SK-N-SH treated with all-trans-retinoic acid at 6 μM for 48 hours (cell line): ENCODE measurements around the gene IHH.

Experiments
- ATAC-seq: fragments of 200-7000 bp; cut with Tn5 transposase; 3 replicates; pipeline ENCODE4 v1.9.1; 2020; ENCODE audit warnings: mild to moderate bottlenecking, moderate library complexity
- ARNTL ChIP-seq: fragments of 450-650 bp; formaldehyde crosslinking; IDR thresholded peaks from 2 replicates; pipeline ENCODE4 v1.5.0; 2020; ENCODE audit warnings: low read depth, mild to moderate bottlenecking, moderate library complexity, borderline replicate concordance
- BACH2 ChIP-seq: fragments of 250-450 bp; sonication (Bioruptor Pico); IDR thresholded peaks from 2 replicates; pipeline ENCODE4 v1.9.0; 2021; ENCODE audit warnings: mild to moderate bottlenecking, borderline replicate concordance
- CSDC2 ChIP-seq: fragments of 250-450 bp; sonication (Bioruptor Pico); IDR thresholded peaks from 2 replicates; pipeline ENCODE4 v1.5.0; 2020; ENCODE audit warnings: mild to moderate bottlenecking, moderate library complexity
- GLIS3 ChIP-seq: fragments of 250-450 bp; sonication (Bioruptor Pico); IDR thresholded peaks from 2 replicates; pipeline ENCODE4 v1.5.0; 2020; ENCODE audit warnings: mild to moderate bottlenecking, moderate library complexity
- ISL1 ChIP-seq: fragments of 250-450 bp; sonication (Bioruptor Pico); IDR thresholded peaks from 2 replicates; pipeline ENCODE4 v2.1.2; 2022; ENCODE audit warnings: mild to moderate bottlenecking, moderate library complexity
- PPARA ChIP-seq: fragments of 250-450 bp; sonication (Bioruptor Pico); IDR thresholded peaks from 2 replicates; pipeline ENCODE4 v1.5.0; 2020; ENCODE audit warnings: mild to moderate bottlenecking, borderline replicate concordance
- SNAI2 ChIP-seq: fragments of 250-450 bp; sonication (Bioruptor Pico); IDR thresholded peaks from 2 replicates; pipeline ENCODE4 v1.5.0; 2020; ENCODE audit warnings: mild to moderate bottlenecking, moderate library complexity
- TCF4 ChIP-seq: fragments of 250-450 bp; sonication (Bioruptor Pico); IDR thresholded peaks from 2 replicates; pipeline ENCODE4 v1.8.0; 2021; ENCODE audit warnings: mild to moderate bottlenecking, moderate library complexity, borderline replicate concordance
- TOX ChIP-seq: fragments of 250-450 bp; sonication (Bioruptor Pico); IDR thresholded peaks from 2 replicates; pipeline ENCODE4 v1.8.0; 2021; ENCODE audit warnings: mild to moderate bottlenecking, moderate library complexity, borderline replicate concordance
- ZC3H10 ChIP-seq: fragments of 250-450 bp; sonication (Bioruptor Pico); IDR thresholded peaks from 2 replicates; pipeline ENCODE4 v1.5.1; 2021; ENCODE audit warnings: mild to moderate bottlenecking, moderate library complexity
- ZFP30 ChIP-seq: fragments of 450-650 bp; formaldehyde crosslinking; IDR thresholded peaks from 2 replicates; pipeline ENCODE4 v1.5.0; 2022; ENCODE audit warnings: mild to moderate bottlenecking, moderate library complexity
- ZNF565 ChIP-seq: fragments of 450-650 bp; formaldehyde crosslinking; conservative IDR thresholded peaks from 2 replicates; pipeline ENCODE4 v1.5.0; 2020; ENCODE audit warnings: low read depth, mild to moderate bottlenecking, moderate library complexity
- ZNF70 ChIP-seq: fragments of 450-650 bp; formaldehyde crosslinking; IDR thresholded peaks from 2 replicates; pipeline ENCODE4 v1.5.0; 2020; ENCODE audit warnings: mild to moderate bottlenecking, moderate library complexity
- ZNF8 ChIP-seq: fragments of 450-650 bp; formaldehyde crosslinking; IDR thresholded peaks from 2 replicates; pipeline ENCODE4 v1.5.0; 2020; ENCODE audit warnings: mild to moderate bottlenecking, moderate library complexity
- TF ChIP-seq, protein P1 (sequence below): fragments of 250-450 bp; sonication (Bioruptor Pico); IDR thresholded peaks from 2 replicates; pipeline ENCODE4 v1.8.0; 2020; ENCODE audit warnings: mild to moderate bottlenecking, moderate library complexity, borderline replicate concordance
- TF ChIP-seq, protein P2 (sequence below): fragments of 250-450 bp; sonication (Bioruptor Pico); IDR thresholded peaks from 2 replicates; pipeline ENCODE4 v1.5.1; 2021; ENCODE audit warnings: mild to moderate bottlenecking, moderate library complexity
- TF ChIP-seq, protein P3 (sequence below): fragments of 250-450 bp; sonication (Bioruptor Pico); IDR thresholded peaks from 2 replicates; pipeline ENCODE4 v1.5.0; 2020; ENCODE audit warnings: mild to moderate bottlenecking, moderate library complexity
- TF ChIP-seq, protein P4 (sequence below): fragments of 250-450 bp; sonication (Bioruptor Pico); IDR thresholded peaks from 2 replicates; pipeline ENCODE4 v1.8.0; 2021; ENCODE audit warnings: low read depth, mild to moderate bottlenecking, moderate library complexity, borderline replicate concordance
- TF ChIP-seq, protein P5 (sequence below): fragments of 250-450 bp; sonication (Bioruptor Pico); IDR thresholded peaks from 2 replicates; pipeline ENCODE4 v1.5.1; 2020; ENCODE audit warnings: low read depth, mild to moderate bottlenecking, moderate library complexity

The IHH gene

DNA sequence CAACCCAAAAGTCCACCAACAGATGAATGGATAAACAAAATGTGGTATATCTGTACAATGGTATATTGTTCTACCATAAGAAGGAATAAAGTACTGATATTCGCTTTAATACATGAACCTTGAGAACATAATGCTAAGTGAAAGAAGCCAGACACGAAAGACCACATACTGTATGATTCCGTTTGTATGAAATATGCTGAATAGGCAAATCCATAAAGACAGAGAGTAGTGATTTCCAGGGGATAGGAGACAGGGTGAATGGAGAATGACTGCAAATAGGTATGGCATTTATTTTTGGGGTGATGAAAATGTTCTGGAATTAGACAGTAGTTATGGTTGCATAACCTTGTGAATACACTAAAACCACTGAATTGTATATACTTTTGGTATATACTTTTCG, 28.6 kb upstream of the IHH start (continued):
- TF ChIP-seq, protein P1, sequence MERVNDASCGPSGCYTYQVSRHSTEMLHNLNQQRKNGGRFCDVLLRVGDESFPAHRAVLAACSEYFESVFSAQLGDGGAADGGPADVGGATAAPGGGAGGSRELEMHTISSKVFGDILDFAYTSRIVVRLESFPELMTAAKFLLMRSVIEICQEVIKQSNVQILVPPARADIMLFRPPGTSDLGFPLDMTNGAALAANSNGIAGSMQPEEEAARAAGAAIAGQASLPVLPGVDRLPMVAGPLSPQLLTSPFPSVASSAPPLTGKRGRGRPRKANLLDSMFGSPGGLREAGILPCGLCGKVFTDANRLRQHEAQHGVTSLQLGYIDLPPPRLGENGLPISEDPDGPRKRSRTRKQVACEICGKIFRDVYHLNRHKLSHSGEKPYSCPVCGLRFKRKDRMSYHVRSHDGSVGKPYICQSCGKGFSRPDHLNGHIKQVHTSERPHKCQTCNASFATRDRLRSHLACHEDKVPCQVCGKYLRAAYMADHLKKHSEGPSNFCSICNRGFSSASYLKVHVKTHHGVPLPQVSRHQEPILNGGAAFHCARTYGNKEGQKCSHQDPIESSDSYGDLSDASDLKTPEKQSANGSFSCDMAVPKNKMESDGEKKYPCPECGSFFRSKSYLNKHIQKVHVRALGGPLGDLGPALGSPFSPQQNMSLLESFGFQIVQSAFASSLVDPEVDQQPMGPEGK (CRISPR knock-in tag): no peak
- TF ChIP-seq TOX (CRISPR knock-in tag): no peak

DNA sequence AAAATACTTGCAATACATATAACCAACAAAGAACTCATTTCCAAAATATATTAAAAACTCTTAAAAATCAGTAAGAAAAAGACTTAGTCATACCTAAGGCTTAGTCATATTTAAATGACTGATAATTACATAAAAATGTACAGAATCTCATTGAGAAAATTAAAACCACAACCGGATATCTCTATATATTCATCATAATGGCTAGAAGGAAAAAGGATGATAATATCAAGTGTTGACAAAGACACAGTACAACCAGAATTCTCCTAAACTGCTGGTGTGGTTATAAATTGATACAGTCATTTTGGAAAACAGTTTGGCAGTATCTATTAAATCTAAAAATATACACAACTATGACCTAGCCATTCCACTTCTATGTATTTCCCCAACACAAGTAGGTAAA, 27.1 kb upstream of the IHH start:
- no peak for ATAC-seq
- TF ChIP-seq TCF4 (CRISPR knock-in tag): no peak
- TF ChIP-seq, protein P2, sequence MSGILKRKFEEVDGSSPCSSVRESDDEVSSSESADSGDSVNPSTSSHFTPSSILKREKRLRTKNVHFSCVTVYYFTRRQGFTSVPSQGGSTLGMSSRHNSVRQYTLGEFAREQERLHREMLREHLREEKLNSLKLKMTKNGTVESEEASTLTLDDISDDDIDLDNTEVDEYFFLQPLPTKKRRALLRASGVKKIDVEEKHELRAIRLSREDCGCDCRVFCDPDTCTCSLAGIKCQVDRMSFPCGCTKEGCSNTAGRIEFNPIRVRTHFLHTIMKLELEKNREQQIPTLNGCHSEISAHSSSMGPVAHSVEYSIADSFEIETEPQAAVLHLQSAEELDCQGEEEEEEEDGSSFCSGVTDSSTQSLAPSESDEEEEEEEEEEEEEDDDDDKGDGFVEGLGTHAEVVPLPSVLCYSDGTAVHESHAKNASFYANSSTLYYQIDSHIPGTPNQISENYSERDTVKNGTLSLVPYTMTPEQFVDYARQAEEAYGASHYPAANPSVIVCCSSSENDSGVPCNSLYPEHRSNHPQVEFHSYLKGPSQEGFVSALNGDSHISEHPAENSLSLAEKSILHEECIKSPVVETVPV: no peak
- TF ChIP-seq PPARA: no peak
- no peak for TF ChIP-seq ZNF70 (CRISPR knock-in tag)
- TF ChIP-seq, protein P3, sequence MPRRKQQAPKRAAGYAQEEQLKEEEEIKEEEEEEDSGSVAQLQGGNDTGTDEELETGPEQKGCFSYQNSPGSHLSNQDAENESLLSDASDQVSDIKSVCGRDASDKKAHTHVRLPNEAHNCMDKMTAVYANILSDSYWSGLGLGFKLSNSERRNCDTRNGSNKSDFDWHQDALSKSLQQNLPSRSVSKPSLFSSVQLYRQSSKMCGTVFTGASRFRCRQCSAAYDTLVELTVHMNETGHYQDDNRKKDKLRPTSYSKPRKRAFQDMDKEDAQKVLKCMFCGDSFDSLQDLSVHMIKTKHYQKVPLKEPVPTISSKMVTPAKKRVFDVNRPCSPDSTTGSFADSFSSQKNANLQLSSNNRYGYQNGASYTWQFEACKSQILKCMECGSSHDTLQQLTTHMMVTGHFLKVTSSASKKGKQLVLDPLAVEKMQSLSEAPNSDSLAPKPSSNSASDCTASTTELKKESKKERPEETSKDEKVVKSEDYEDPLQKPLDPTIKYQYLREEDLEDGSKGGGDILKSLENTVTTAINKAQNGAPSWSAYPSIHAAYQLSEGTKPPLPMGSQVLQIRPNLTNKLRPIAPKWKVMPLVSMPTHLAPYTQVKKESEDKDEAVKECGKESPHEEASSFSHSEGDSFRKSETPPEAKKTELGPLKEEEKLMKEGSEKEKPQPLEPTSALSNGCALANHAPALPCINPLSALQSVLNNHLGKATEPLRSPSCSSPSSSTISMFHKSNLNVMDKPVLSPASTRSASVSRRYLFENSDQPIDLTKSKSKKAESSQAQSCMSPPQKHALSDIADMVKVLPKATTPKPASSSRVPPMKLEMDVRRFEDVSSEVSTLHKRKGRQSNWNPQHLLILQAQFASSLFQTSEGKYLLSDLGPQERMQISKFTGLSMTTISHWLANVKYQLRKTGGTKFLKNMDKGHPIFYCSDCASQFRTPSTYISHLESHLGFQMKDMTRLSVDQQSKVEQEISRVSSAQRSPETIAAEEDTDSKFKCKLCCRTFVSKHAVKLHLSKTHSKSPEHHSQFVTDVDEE (CRISPR knock-in tag): no peak
- no peak for TF ChIP-seq GLIS3 (CRISPR knock-in tag)
- TF ChIP-seq ZNF8 (CRISPR knock-in tag): no peak

DNA sequence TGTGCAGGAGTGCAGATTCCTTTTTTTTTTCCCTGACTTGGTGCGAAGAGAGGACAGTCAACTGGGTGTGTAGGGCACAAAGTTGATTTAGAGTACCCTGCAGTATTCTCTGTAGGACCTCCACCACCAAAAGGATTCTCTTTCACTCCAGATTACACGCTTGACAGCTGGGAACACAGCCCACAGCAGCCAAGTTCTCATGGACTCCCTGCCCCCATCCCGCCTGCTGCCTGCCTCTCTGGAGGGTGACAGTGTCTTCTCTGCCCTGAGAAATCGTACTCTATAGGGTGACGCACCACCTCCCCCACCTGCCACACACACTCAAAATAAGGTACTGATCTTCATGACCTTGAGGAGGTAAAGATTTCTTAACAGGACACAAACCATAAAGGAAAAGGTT, 26.6 kb upstream of the IHH start:
- no peak for ATAC-seq
- TF ChIP-seq TOX (CRISPR knock-in tag) (no peak), CSDC2 (CRISPR knock-in tag) (no peak), ZNF565 (no peak), SNAI2 (CRISPR knock-in tag) (no peak), PPARA (no peak), ZC3H10 (CRISPR knock-in tag) (no peak), ZFP30 (CRISPR knock-in tag) (no peak), BACH2 (CRISPR knock-in tag) (no peak), TCF4 (CRISPR knock-in tag) (no peak), ISL1 (CRISPR knock-in tag) (no peak), GLIS3 (CRISPR knock-in tag) (no peak), ZNF70 (CRISPR knock-in tag) (no peak), ZNF8 (CRISPR knock-in tag) (no peak), ARNTL (no peak)
- TF ChIP-seq, protein P2: no peak
- TF ChIP-seq, protein P4, sequence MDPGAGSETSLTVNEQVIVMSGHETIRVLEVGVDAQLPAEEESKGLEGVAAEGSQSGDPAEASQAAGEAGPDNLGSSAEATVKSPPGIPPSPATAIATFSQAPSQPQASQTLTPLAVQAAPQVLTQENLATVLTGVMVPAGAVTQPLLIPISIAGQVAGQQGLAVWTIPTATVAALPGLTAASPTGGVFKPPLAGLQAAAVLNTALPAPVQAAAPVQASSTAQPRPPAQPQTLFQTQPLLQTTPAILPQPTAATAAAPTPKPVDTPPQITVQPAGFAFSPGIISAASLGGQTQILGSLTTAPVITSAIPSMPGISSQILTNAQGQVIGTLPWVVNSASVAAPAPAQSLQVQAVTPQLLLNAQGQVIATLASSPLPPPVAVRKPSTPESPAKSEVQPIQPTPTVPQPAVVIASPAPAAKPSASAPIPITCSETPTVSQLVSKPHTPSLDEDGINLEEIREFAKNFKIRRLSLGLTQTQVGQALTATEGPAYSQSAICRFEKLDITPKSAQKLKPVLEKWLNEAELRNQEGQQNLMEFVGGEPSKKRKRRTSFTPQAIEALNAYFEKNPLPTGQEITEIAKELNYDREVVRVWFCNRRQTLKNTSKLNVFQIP (CRISPR knock-in tag): no peak
- TF ChIP-seq, protein P5, sequence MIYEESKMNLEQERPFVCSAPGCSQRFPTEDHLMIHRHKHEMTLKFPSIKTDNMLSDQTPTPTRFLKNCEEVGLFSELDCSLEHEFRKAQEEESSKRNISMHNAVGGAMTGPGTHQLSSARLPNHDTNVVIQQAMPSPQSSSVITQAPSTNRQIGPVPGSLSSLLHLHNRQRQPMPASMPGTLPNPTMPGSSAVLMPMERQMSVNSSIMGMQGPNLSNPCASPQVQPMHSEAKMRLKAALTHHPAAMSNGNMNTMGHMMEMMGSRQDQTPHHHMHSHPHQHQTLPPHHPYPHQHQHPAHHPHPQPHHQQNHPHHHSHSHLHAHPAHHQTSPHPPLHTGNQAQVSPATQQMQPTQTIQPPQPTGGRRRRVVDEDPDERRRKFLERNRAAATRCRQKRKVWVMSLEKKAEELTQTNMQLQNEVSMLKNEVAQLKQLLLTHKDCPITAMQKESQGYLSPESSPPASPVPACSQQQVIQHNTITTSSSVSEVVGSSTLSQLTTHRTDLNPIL: no peak
- TF ChIP-seq, protein P1 (CRISPR knock-in tag): no peak
- TF ChIP-seq, all 23 proteins: peak for 0
